K562 (cell line): Measurements from ENCODE around the gene ASB13.

ENCODE experiments used
- ADNP ChIP-seq: fragments of 200-800 bp; sonication (Bioruptor generic); IDR thresholded peaks from 2 replicates; pipeline ENCODE4 v1.6.1; 2016; ENCODE audit warnings: missing genetic modification characterization, missing compliant biosample characterization
- ARID1B ChIP-seq: fragments of 450-650 bp; IDR thresholded peaks from 2 replicates; pipeline ENCODE4 v1.6.1; 2016; ENCODE audit warnings: antibody characterized with exemption, mild to moderate bottlenecking, inconsistent platforms
- CBX8 ChIP-seq: fragments of 200-600 bp; sonication (generic); IDR thresholded peaks from 2 replicates; pipeline ENCODE4 v1.6.1; 2012; ENCODE audit warnings: borderline replicate concordance, mixed run types, low read depth, mild to moderate bottlenecking, moderate library complexity, mixed read lengths, low read length, control low read depth, inconsistent platforms; ENCODE audit not compliant: poor library complexity, severe bottlenecking; ENCODE audit errors: extremely low read depth
- TCF3 ChIP-seq: sonication (generic); formaldehyde crosslinking; IDR thresholded peaks from 2 replicates; pipeline ENCODE4 v1.4.0; 2020; ENCODE audit warnings: mild to moderate bottlenecking, missing genetic modification reagents
- TF ChIP-seq, protein P1 (sequence below): fragments of 450-650 bp; IDR thresholded peaks from 2 replicates; pipeline ENCODE4 v1.6.1; 2018; ENCODE audit not compliant: partially characterized antibody
- TF ChIP-seq, protein P2 (sequence below), 3 experiments: IDR thresholded peaks in 2 of 3; conservative IDR thresholded peaks in 1 of 3; 2 replicates each; pipeline ENCODE4 v1.5.1; 2011 to 2012; ENCODE audit warnings: low read length in 3 of 3, mild to moderate bottlenecking in 3 of 3, control low read depth in 2 of 3, improper control_type of control experiment in 1 of 3, inconsistent platforms in 1 of 3, low read depth in 1 of 3, mixed read lengths in 1 of 3, moderate library complexity in 1 of 3; ENCODE audit not compliant: insufficient read depth in 2 of 3
- TF ChIP-seq, protein P3 (sequence below): fragments of 450-650 bp; conservative IDR thresholded peaks from 2 replicates; pipeline ENCODE4 v1.6.1; 2016; ENCODE audit warnings: missing genetic modification characterization, low read depth, mild to moderate bottlenecking, missing compliant biosample characterization, moderate library complexity

DNA sequence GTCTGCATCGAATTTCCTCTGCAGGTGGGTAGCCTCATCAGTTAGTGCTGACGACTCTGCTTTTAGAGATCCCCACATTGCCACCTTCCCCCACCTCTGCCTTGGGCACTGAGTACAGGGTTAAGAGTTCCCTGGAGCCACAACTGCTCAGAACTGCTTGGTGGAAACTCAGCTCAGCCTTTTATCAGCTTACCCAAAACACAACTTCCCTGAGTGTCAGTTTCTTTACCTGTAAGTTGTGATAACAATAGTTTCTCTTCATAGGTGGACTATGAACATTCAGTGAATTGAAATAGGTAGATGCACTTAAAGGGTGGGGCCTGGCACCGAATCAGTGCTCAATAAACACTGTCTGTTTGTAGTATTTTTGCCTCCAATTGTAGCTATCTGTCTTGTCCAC, 11.3 kb downstream of the ASB13 start:
- TF ChIP-seq, protein P1, sequence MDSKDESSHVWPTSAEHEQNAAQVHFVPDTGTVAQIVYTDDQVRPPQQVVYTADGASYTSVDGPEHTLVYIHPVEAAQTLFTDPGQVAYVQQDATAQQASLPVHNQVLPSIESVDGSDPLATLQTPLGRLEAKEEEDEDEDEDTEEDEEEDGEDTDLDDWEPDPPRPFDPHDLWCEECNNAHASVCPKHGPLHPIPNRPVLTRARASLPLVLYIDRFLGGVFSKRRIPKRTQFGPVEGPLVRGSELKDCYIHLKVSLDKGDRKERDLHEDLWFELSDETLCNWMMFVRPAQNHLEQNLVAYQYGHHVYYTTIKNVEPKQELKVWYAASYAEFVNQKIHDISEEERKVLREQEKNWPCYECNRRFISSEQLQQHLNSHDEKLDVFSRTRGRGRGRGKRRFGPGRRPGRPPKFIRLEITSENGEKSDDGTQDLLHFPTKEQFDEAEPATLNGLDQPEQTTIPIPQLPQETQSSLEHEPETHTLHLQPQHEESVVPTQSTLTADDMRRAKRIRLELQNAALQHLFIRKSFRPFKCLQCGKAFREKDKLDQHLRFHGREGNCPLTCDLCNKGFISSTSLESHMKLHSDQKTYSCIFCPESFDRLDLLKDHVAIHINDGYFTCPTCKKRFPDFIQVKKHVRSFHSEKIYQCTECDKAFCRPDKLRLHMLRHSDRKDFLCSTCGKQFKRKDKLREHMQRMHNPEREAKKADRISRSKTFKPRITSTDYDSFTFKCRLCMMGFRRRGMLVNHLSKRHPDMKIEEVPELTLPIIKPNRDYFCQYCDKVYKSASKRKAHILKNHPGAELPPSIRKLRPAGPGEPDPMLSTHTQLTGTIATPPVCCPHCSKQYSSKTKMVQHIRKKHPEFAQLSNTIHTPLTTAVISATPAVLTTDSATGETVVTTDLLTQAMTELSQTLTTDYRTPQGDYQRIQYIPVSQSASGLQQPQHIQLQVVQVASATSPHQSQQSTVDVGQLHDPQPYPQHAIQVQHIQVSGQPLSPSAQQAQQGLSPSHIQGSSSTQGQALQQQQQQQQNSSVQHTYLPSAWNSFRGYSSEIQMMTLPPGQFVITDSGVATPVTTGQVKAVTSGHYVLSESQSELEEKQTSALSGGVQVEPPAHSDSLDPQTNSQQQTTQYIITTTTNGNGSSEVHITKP: no peak
- TF ChIP-seq TCF3 (no peak), CBX8 (no peak), ARID1B (no peak), ADNP (tag) (no peak)
- TF ChIP-seq, protein P2, sequence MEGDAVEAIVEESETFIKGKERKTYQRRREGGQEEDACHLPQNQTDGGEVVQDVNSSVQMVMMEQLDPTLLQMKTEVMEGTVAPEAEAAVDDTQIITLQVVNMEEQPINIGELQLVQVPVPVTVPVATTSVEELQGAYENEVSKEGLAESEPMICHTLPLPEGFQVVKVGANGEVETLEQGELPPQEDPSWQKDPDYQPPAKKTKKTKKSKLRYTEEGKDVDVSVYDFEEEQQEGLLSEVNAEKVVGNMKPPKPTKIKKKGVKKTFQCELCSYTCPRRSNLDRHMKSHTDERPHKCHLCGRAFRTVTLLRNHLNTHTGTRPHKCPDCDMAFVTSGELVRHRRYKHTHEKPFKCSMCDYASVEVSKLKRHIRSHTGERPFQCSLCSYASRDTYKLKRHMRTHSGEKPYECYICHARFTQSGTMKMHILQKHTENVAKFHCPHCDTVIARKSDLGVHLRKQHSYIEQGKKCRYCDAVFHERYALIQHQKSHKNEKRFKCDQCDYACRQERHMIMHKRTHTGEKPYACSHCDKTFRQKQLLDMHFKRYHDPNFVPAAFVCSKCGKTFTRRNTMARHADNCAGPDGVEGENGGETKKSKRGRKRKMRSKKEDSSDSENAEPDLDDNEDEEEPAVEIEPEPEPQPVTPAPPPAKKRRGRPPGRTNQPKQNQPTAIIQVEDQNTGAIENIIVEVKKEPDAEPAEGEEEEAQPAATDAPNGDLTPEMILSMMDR (IDR thresholded peaks at IDR 0.05 in 2 of 3, conservative IDR thresholded peaks at IDR 0.05 in 1 of 3; ENCODE audit: insufficient read depth in 2 of 3, low read depth in 1 of 3, low read length in 3 of 3): no peak
- TF ChIP-seq, protein P3, sequence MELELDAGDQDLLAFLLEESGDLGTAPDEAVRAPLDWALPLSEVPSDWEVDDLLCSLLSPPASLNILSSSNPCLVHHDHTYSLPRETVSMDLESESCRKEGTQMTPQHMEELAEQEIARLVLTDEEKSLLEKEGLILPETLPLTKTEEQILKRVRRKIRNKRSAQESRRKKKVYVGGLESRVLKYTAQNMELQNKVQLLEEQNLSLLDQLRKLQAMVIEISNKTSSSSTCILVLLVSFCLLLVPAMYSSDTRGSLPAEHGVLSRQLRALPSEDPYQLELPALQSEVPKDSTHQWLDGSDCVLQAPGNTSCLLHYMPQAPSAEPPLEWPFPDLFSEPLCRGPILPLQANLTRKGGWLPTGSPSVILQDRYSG (tag): no peak
